ENCODE measurements around the gene MOB3A. TPM values are rescaled to one million over a fixed set of nuclear protein-coding genes. Genes with fewer than 3 reads are reported as not detected.

The MOB3A gene
- total and polyA plus RNA-seq, 3 donors from 2014 or later: 17.8 to 31.6 (median 22.8) TPM

DNA sequence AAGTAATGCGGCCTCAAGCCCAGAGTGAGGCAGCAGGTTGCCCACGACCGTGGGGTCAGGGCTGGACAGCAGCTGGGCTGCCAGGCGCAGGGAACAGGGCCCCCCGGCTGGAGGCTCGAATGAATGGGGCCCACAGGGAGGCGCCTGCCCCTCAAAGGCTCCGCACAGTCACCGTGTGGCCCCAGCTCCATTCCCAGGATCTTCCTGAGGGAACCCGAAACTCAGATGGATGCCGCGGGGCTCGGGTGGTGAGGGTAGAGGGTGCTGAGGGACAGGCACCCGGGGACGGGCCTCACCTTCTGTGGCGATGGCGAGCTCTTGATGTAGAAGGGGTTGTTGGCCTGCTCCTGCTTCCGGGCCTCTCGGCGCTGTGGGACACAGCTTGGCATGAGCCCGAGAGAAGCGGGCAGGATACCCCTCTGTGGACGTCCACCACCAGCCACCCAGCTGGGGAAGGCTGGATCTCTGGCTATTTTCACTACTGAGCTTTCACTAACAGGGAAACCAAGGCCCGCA is 19.8 kb upstream of the MOB3A start:
- H3K27ac ChIP-seq: no peak overlapping the region
- no peaks in the 10 kb centered on the region for H3K9me3 ChIP-seq
- H3K27me3 ChIP-seq: no peaks in the 10 kb centered on the region
- no peaks in the 10 kb centered on the region for H3K36me3 ChIP-seq (ENCODE audit: low read depth, missing control alignments)
- no peaks in the 10 kb centered on the region for H3K4me1 ChIP-seq
- DNase-seq: no peak
- TF ChIP-seq POLR2A (IDR thresholded peaks at IDR 0.05): no peak
- TF ChIP-seq, protein P1, sequence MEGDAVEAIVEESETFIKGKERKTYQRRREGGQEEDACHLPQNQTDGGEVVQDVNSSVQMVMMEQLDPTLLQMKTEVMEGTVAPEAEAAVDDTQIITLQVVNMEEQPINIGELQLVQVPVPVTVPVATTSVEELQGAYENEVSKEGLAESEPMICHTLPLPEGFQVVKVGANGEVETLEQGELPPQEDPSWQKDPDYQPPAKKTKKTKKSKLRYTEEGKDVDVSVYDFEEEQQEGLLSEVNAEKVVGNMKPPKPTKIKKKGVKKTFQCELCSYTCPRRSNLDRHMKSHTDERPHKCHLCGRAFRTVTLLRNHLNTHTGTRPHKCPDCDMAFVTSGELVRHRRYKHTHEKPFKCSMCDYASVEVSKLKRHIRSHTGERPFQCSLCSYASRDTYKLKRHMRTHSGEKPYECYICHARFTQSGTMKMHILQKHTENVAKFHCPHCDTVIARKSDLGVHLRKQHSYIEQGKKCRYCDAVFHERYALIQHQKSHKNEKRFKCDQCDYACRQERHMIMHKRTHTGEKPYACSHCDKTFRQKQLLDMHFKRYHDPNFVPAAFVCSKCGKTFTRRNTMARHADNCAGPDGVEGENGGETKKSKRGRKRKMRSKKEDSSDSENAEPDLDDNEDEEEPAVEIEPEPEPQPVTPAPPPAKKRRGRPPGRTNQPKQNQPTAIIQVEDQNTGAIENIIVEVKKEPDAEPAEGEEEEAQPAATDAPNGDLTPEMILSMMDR (IDR thresholded peaks at IDR 0.05): no peak
- no peak overlapping the region for H3K4me3 ChIP-seq
- intact Hi-C loops (cut with DNase I; ENCODE audit: low total_unique reads): no loop called here
- 90 to 98% methylated on average over 20 to 24 of the region's 24 CpGs for WGBS, 2 donors

DNA sequence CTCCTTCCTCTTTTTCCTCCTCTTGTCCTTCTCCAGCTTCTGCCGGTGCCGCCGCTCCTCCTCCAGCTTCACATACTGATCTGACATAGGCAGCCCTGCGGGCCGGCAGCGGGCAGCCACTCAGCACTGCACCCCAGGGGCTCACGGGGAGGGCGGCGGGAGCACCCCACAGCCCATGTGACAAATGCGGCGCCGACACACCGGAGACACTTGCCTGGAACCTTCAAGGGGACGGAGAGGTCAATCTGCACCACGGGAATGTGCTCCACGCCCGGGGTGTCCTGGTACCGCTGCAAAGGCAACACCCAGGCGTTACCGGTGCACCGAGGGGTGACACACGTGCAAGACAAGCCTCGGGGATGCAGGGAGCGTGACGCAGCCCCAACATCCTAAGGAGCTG is 19.2 kb upstream of the MOB3A start:
- DNase-seq: no peak
- TF ChIP-seq POLR2A (IDR thresholded peaks at IDR 0.05): no peak
- TF ChIP-seq, protein P1 (IDR thresholded peaks at IDR 0.05): no peak
- WGBS, 2 donors: 91 to 97% methylated on average over 18 to 25 of the region's 25 CpGs
- no peaks in the 10 kb centered on the region for H3K36me3 ChIP-seq (ENCODE audit: low read depth, missing control alignments)
- no peak overlapping the region for H3K4me3 ChIP-seq
- no peaks in the 10 kb centered on the region for H3K4me1 ChIP-seq
- no peaks in the 10 kb centered on the region for H3K27me3 ChIP-seq
- no peaks in the 10 kb centered on the region for H3K9me3 ChIP-seq
- intact Hi-C loops (cut with DNase I; ENCODE audit: low total_unique reads): no loop called here
- no peak overlapping the region for H3K27ac ChIP-seq

DNA sequence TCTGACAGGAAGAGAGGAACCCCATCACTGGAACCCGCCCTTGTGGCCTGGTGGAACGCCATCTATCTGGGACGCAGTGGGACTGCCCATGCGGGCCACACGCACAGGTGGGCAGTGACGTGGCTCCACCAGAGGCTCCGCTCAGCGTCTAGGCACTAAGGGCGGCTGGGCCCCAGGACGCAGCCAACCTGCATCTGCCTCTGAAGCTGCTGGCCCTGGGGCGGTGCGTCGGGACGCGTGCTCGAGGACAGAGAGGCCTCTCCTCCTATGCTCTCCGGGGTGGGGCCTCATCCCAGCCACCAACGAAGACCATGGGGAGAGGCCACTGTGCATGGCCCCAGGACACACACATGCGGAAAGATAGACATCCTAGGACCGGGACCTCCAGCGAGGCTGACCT is 18.7 kb upstream of the MOB3A start:
- DNase-seq: no peak
- WGBS, 2 donors: 87 to 92% methylated on average over 3 to 21 of the region's 21 CpGs
- no peaks in the 10 kb centered on the region for H3K36me3 ChIP-seq (ENCODE audit: low read depth, missing control alignments)
- TF ChIP-seq POLR2A (IDR thresholded peaks at IDR 0.05): no peak
- TF ChIP-seq, protein P1 (IDR thresholded peaks at IDR 0.05): no peak
- no peaks in the 10 kb centered on the region for H3K4me1 ChIP-seq
- H3K9me3 ChIP-seq: no peaks in the 10 kb centered on the region
- H3K27me3 ChIP-seq: no peaks in the 10 kb centered on the region
- intact Hi-C loops (cut with DNase I; ENCODE audit: low total_unique reads): no loop called here
- H3K27ac ChIP-seq: no peak overlapping the region
- no peak overlapping the region for H3K4me3 ChIP-seq

DNA sequence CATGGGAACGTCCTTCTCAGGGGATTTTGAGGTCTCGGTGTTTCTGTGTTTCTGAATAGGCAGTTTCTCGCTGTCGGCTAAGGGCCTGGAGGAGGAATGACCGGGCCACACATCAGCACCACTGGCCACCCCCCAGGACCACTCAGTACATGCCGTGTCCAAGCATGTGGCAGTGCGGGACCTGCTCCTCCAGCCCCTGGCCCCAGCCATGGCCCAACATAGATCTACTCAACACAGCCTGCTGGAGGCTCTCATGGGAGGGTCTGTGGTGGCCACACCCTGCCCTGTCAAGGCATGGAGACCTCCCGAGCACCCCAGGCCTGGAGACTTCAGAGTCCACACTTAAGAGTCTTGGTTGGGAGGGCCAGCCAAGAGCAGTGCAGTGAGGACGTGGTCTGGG is 18.1 kb upstream of the MOB3A start:
- Histone ChIP-seq H3K4me3 (no peak overlapping the region), H3K36me3 (ENCODE audit: low read depth, missing control alignments) (no peaks in the 10 kb centered on the region), H3K27me3 (no peaks in the 10 kb centered on the region), H3K4me1 (no peaks in the 10 kb centered on the region), H3K27ac (no peak overlapping the region), H3K9me3 (no peaks in the 10 kb centered on the region)
- DNase-seq: no peak
- intact Hi-C loops (cut with DNase I; ENCODE audit: low total_unique reads): no loop called here
- 90 to 92% methylated on average over 5 to 8 of the region's 9 CpGs for WGBS, 2 donors
- TF ChIP-seq, protein P1 (IDR thresholded peaks at IDR 0.05): no peak
- TF ChIP-seq POLR2A (IDR thresholded peaks at IDR 0.05): no peak

DNA sequence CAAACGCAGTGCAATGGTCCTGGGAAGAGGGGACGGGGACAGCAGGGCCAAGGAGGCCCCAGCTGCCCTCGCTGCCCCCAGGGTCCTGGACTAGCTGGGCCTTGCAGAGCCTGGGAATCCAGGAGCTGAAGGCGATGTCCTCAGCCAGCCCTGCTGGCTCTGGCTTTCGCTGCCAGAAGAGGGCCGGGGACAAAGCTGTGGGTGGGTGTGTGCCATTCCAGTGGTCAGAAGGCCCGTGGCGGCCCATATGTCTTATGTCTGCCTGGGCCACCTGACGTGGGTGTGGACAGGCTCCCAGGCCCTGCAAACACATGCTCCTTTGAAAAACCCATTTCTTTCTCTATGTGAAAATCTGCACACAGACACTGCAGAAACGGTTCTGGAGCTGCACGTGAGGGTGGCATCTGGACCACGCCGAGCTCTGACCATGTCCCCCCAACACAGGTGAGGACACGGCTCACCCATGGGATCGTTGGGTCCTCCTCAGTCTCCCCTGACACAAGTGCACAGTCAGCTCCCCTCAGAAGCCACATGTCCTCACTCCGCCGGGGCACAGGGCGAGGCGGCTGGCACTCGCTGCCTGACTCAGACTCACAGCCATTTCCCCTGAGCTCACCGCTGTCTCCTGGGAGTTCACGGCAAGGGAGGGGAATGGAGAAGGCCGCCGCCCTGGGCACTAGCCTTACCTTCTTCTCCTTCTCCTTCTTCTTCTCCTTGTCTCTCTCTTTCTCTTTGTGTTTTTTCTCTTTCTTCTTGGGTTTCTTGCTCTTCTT is 17.5 kb upstream of the MOB3A start:
- Histone ChIP-seq H3K4me3 (no peak overlapping the region), H3K36me3 (ENCODE audit: low read depth, missing control alignments) (no peaks in the 10 kb centered on the region), H3K27me3 (no peaks in the 10 kb centered on the region), H3K4me1 (no peaks in the 10 kb centered on the region), H3K9me3 (no peaks in the 10 kb centered on the region), H3K27ac (no peak overlapping the region)
- TF ChIP-seq, protein P1 (IDR thresholded peaks at IDR 0.05): no peak
- intact Hi-C loops (cut with DNase I; ENCODE audit: low total_unique reads): no loop called here
- 85 to 94% methylated on average over 22 to 24 of the region's 24 CpGs for WGBS, 2 donors
- no peak for DNase-seq
